IMR-90 (cell line): Measurements from ENCODE around the gene RASSF5. TPM values are rescaled to one million over a fixed set of nuclear protein-coding genes. Genes with fewer than 3 reads are reported as not detected.

Source experiments
- ATAC-seq: fragments of 200-7000 bp; cut with Tn5 transposase; 2 replicates; pipeline ENCODE4 v1.9.1; 2020; ENCODE audit warnings: low read depth, mild to moderate bottlenecking, moderate library complexity
- BruUV-seq: library from RNA; stranded (reverse); fragments of 400-500 nt; replicated peaks from 2 replicates; lab custom pipeline; 2021; lab: Mats Ljungman, UMichigan
- CTCF ChIA-PET: fragments of 300-600 bp; formaldehyde crosslinking; extraction: SDS; loops from one replicate; lab custom pipeline; 2021; ENCODE audit warnings: antibody characterized with exemption; lab: Yijun Ruan, JAX
- POLR2A ChIA-PET: fragments of 300-600 bp; sonication (Branson Sonifier 250); formaldehyde crosslinking; loops from one replicate; lab custom pipeline; 2022; ENCODE audit warnings: antibody characterized with exemption; ENCODE audit not compliant: unreplicated experiment; lab: Charles Lee
- DNase-seq: peaks from one replicate; pipeline ENCODE4 v3.0.0; 2013
- H2AFZ ChIP-seq: replicated peaks from 2 replicates; pipeline ENCODE3; 2013; ENCODE audit warnings: low read length, mild to moderate bottlenecking; ENCODE audit not compliant: poor library complexity
- H2AK5ac ChIP-seq: 2 replicates; pipeline ENCODE4 v1.6.1; 2013; ENCODE audit warnings: low read depth, low read length, inconsistent platforms
- H2AK9ac ChIP-seq: replicated peaks from 2 replicates; pipeline ENCODE3; 2013; ENCODE audit warnings: mild to moderate bottlenecking, low read depth, low read length, moderate library complexity; ENCODE audit not compliant: poor library complexity
- H2BK120ac ChIP-seq: 2 replicates; pipeline ENCODE4 v1.6.1; 2013; ENCODE audit warnings: low read depth, low read length, inconsistent platforms
- H2BK15ac ChIP-seq: 3 replicates; pipeline ENCODE4 v1.6.1; 2013; ENCODE audit warnings: low read depth, low read length, inconsistent platforms
- H2BK20ac ChIP-seq: 2 replicates; pipeline ENCODE4 v1.6.1; 2013; ENCODE audit warnings: low read depth, mild to moderate bottlenecking, inconsistent platforms, low read length, moderate library complexity
- H2BK5ac ChIP-seq: 2 replicates; pipeline ENCODE4 v1.6.1; 2013; ENCODE audit warnings: mild to moderate bottlenecking, low read depth, low read length, inconsistent platforms; ENCODE audit not compliant: poor library complexity, severe bottlenecking
- H3K14ac ChIP-seq: replicated peaks from 2 replicates; pipeline ENCODE4 v1.6.1; 2013; ENCODE audit warnings: low read depth, low read length, inconsistent platforms
- H3K18ac ChIP-seq: 2 replicates; pipeline ENCODE4 v1.6.1; 2013; ENCODE audit warnings: low read depth, low read length, control low read depth
- H3K23ac ChIP-seq: 2 replicates; pipeline ENCODE4 v1.6.1; 2013; ENCODE audit warnings: low read depth, low read length, inconsistent platforms
- H3K27ac ChIP-seq: 2 replicates; pipeline ENCODE4 v1.5.1; 2013; ENCODE audit warnings: mild to moderate bottlenecking, control low read depth, low read length; ENCODE audit not compliant: insufficient read depth
- H3K27me3 ChIP-seq: 2 replicates; pipeline ENCODE4 v1.6.1; 2013; ENCODE audit warnings: low read length; ENCODE audit not compliant: control insufficient read depth, insufficient read depth
- H3K36me3 ChIP-seq: 2 replicates; pipeline ENCODE4 v1.6.1; 2013; ENCODE audit warnings: low read length, mixed read lengths; ENCODE audit not compliant: control insufficient read depth, insufficient read depth
- H3K4ac ChIP-seq: 2 replicates; pipeline ENCODE4 v1.6.1; 2013; ENCODE audit warnings: low read depth, low read length, inconsistent platforms
- H3K4me1 ChIP-seq: 2 replicates; pipeline ENCODE4 v1.6.1; 2013; ENCODE audit warnings: low read length, mixed read lengths; ENCODE audit not compliant: control insufficient read depth, insufficient read depth
- H3K4me2 ChIP-seq: 2 replicates; pipeline ENCODE4 v1.6.1; 2013; ENCODE audit warnings: low read depth, mild to moderate bottlenecking, control low read depth, low read length, moderate library complexity
- H3K4me3 ChIP-seq: 2 replicates; pipeline ENCODE4 v1.5.1; 2013; ENCODE audit warnings: low read depth, mild to moderate bottlenecking, control low read depth, low read length, moderate library complexity; ENCODE audit not compliant: insufficient read depth
- H3K56ac ChIP-seq: 2 replicates; pipeline ENCODE4 v1.6.1; 2013; ENCODE audit warnings: low read length, inconsistent platforms; ENCODE audit not compliant: insufficient read depth; ENCODE audit errors: extremely low read depth
- H3K79me1 ChIP-seq, 2 experiments: 2 replicates each; pipeline ENCODE4 v1.6.1; 2013; ENCODE audit warnings: low read length in 2 of 2, inconsistent platforms in 1 of 2, low read depth in 1 of 2
- H3K9ac ChIP-seq: 2 replicates; pipeline ENCODE4 v1.6.1; 2013; ENCODE audit warnings: low read depth, low read length, control low read depth
- H3K9me1 ChIP-seq: 2 replicates; pipeline ENCODE4 v1.6.1; 2013; ENCODE audit warnings: low read length, inconsistent platforms; ENCODE audit not compliant: insufficient read depth
- H3K9me3 ChIP-seq: 2 replicates; pipeline ENCODE4 v1.6.1; 2013; ENCODE audit warnings: low read length; ENCODE audit not compliant: control insufficient read depth, insufficient read depth
- H4K20me1 ChIP-seq: 2 replicates; pipeline ENCODE4 v1.6.1; 2013; ENCODE audit warnings: low read length, inconsistent platforms; ENCODE audit not compliant: insufficient read depth
- H4K5ac ChIP-seq: 2 replicates; pipeline ENCODE4 v1.6.1; 2013; ENCODE audit warnings: mild to moderate bottlenecking, low read depth, low read length, control low read depth
- H4K8ac ChIP-seq, 2 experiments: 2 replicates each; pipeline ENCODE4 v1.6.1; 2013; ENCODE audit warnings: low read depth in 2 of 2, low read length in 2 of 2, control low read depth in 1 of 2, inconsistent platforms in 1 of 2
- H4K91ac ChIP-seq: 2 replicates; pipeline ENCODE4 v1.6.1; 2013; ENCODE audit warnings: low read depth, low read length, inconsistent platforms; ENCODE audit not compliant: insufficient read depth
- BHLHE40 ChIP-seq: fragments of 150-350 bp; IDR thresholded peaks from 2 replicates; pipeline ENCODE4 v1.6.1; 2016; ENCODE audit warnings: mild to moderate bottlenecking, low read depth, low read length
- CEBPB ChIP-seq: IDR thresholded peaks from 2 replicates; pipeline ENCODE4 v1.6.1; 2012; ENCODE audit warnings: low read depth, low read length, improper control_type of control experiment
- CHD1 ChIP-seq: IDR thresholded peaks from 2 replicates; pipeline ENCODE4 v1.6.1; 2012; ENCODE audit warnings: low read depth, low read length, improper control_type of control experiment
- CTCF ChIP-seq: conservative IDR thresholded peaks from 2 replicates; pipeline ENCODE4 v1.5.1; 2012; ENCODE audit warnings: mild to moderate bottlenecking, low read depth, low read length, improper control_type of control experiment
- ELK1 ChIP-seq: fragments of 150-350 bp; IDR thresholded peaks from 2 replicates; pipeline ENCODE4 v1.6.1; 2016; ENCODE audit warnings: low read depth, mild to moderate bottlenecking, low read length, moderate library complexity, borderline replicate concordance
- FOS ChIP-seq: fragments of 150-350 bp; IDR thresholded peaks from 2 replicates; pipeline ENCODE4 v1.6.1; 2016; ENCODE audit warnings: low read depth, low read length
- MAZ ChIP-seq: IDR thresholded peaks from 2 replicates; pipeline ENCODE4 v1.6.1; 2012; ENCODE audit warnings: low read depth, mild to moderate bottlenecking, low read length, improper control_type of control experiment, moderate library complexity, borderline replicate concordance
- MXI1 ChIP-seq: IDR thresholded peaks from 2 replicates; pipeline ENCODE4 v1.6.1; 2012; ENCODE audit warnings: low read depth, mild to moderate bottlenecking, low read length, moderate library complexity, borderline replicate concordance
- NFE2L2 ChIP-seq: fragments of 150-350 bp; IDR thresholded peaks from 2 replicates; pipeline ENCODE4 v1.6.1; 2016; ENCODE audit warnings: low read depth, mild to moderate bottlenecking, low read length
- POLR2A ChIP-seq: IDR thresholded peaks from 2 replicates; pipeline ENCODE4 v1.6.1; 2012; ENCODE audit warnings: mild to moderate bottlenecking, low read depth, low read length
- RCOR1 ChIP-seq: IDR thresholded peaks from 2 replicates; pipeline ENCODE4 v1.6.1; 2012; ENCODE audit warnings: mild to moderate bottlenecking, low read length, improper control_type of control experiment; ENCODE audit not compliant: insufficient replicate concordance
- RFX5 ChIP-seq: IDR thresholded peaks from 2 replicates; pipeline ENCODE4 v1.8.0; 2012; ENCODE audit warnings: low read depth, mild to moderate bottlenecking, low read length, moderate library complexity
- WGBS, 2 experiments: methylation state at CpG; one replicate each; pipeline versions ENCODE4 v1.1.5 to v1.1.7; 2013; ENCODE audit warnings: missing lambda C conversion rate in 2 of 2; ENCODE audit not compliant: insufficient read length in 1 of 2; ENCODE audit errors: extremely low coverage in 2 of 2; 5-methylcytosine and 5-hydroxymethylcytosine counted together
- dilution Hi-C: fragments of 300-500 bp; cut with HindIII; formaldehyde crosslinking; loops from one replicate; pipeline ENCODE4 v1.14.3; 2018; ENCODE audit warnings: low sequenced_read_pairs; ENCODE audit not compliant: unreplicated experiment
- in situ Hi-C: fragments of 300-500 bp; cut with MboI; formaldehyde crosslinking; loops from 3 replicates; pipeline ENCODE4 v1.14.3; 2019; ENCODE audit warnings: low sequenced_read_pairs, inconsistent platforms, mixed read lengths
- intact Hi-C: fragments of 100-400 bp; cut with micrococcal nuclease; formaldehyde crosslinking; loops from 2 replicates; pipeline ENCODE4 v1.10.0; 2022
- polyA plus RNA-seq, 3 experiments: library from polyadenylated mRNA; depleted of rRNA; stranded (reverse); fragments of >200 nt; gene quantifications; 2 replicates each; pipeline ENCODE4 v1.2.3, GENCODE V29; 2012; ENCODE audit warnings: low replicate concordance in 1 of 3
- total RNA-seq: library from RNA; depleted of rRNA; stranded (reverse); fragments of >200 nt; gene quantifications from 2 replicates; pipeline ENCODE4 v1.2.3, GENCODE V29; 2012
- TF ChIP-seq, protein P1 (sequence below): fragments of 150-350 bp; IDR thresholded peaks from 2 replicates; pipeline ENCODE4 v1.6.1; 2017; ENCODE audit warnings: mild to moderate bottlenecking, antibody characterized with exemption, low read length, low read depth

Gene RASSF5
- total and polyA plus RNA-seq, 2 of the 4 experiments (the other 2 are of a cell fraction), result 0.18 to 1.1 TPM

DNA sequence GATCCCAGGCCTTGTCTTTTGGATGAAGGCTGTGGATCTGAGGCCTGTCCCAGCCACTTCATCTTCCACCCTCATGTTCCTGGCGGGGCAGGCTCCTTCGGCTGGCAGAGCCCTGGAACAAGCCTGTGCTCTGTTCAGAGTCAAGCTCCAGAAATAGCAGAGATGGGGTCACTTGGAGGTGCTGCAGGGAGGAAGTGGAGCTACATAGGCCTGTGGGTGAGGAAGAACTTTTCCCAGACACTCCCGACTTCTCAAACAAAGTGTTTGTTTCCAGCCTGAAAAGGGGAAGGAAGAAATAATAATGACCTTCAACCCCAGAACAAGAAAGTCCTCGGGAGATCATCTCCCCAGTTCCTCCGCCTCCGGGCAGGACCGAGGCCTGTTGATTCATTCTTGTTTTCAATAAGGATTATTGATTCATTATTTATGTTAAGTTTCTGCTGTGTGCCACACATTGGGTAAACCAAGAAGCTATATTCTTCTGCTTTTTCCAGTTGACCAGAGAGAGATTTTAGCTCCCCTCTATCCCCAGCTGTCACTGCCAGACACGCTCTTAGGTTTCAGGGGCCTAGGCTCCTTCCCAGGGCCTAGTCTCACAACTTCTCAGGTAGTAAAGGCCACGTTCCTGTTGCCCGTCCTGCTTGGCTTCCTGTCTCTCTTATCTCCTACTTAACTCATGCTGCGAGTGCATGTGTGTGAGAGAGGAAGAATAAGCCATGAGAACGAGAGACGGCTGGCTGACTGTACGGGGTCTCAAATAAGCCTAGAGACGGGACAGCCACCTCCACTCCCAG is 20.1 kb upstream of the RASSF5 start:
- in situ Hi-C loops, result loop anchor here (5.0 to 10.0 kb wide), 3 partner anchors 95 to 428 kb away; no protein-coding TSS in a partner anchor
- intact Hi-C loops, result no loop called here

More for the DNA sequence above, 20.1 kb upstream of the RASSF5 start:
- DNase-seq (no peak), ATAC-seq (no peak)
- ChIA-PET CTCF (interaction anchor here (0.7 to 1.2 kb wide), 3 partner anchors 8 to 171 kb away, joined by 3 read pairs; no protein-coding TSS in a partner anchor), POLR2A (no interaction called here)
- H3K4me2 ChIP-seq, result no peak overlapping the region
- H3K36me3 ChIP-seq, result peaks cover 37% of the 10 kb centered on the region
- dilution Hi-C loops, result no loop called here
- H3K9ac ChIP-seq, result no peak overlapping the region
- H2AK5ac ChIP-seq, result no peak overlapping the region
- WGBS, 2 experiments, result 93% methylated on average over 2 of the region's 15 CpGs; no CpG with 5 or more reads in 1 of the 2 experiments
- peaks cover 4% of the 10 kb centered on the region for H3K4me1 ChIP-seq
- H3K27ac ChIP-seq, result no peak overlapping the region
- no peak overlapping the region for H3K14ac ChIP-seq
- H3K4ac ChIP-seq, result no peak overlapping the region
- TF ChIP-seq POLR2A, result no peak
- no peak for TF ChIP-seq NFE2L2
- no peak for TF ChIP-seq MXI1
- TF ChIP-seq, protein P1, sequence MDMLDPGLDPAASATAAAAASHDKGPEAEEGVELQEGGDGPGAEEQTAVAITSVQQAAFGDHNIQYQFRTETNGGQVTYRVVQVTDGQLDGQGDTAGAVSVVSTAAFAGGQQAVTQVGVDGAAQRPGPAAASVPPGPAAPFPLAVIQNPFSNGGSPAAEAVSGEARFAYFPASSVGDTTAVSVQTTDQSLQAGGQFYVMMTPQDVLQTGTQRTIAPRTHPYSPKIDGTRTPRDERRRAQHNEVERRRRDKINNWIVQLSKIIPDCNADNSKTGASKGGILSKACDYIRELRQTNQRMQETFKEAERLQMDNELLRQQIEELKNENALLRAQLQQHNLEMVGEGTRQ, result no peak
- no peak for TF ChIP-seq ELK1
- TF ChIP-seq CTCF, result no peak
- no peak for TF ChIP-seq FOS
- TF ChIP-seq RCOR1, result no peak
- TF ChIP-seq CHD1, result no peak
- no peak for TF ChIP-seq MAZ
- TF ChIP-seq RFX5, result no peak
- no peak for TF ChIP-seq CEBPB
- no peak for TF ChIP-seq BHLHE40
- H4K5ac ChIP-seq, result no peak overlapping the region
- H3K27me3 ChIP-seq, result no peaks in the 10 kb centered on the region
- no peak overlapping the region for H4K91ac ChIP-seq
- no peak overlapping the region for H3K56ac ChIP-seq
- H4K8ac ChIP-seq, result no peak overlapping the region
- no peak overlapping the region for H3K18ac ChIP-seq
- no peak overlapping the region for H3K23ac ChIP-seq
- H2AFZ ChIP-seq, result no peak overlapping the region
- no peak overlapping the region for H2BK20ac ChIP-seq
- H2AK9ac ChIP-seq, result no peak overlapping the region
- no peak overlapping the region for H2BK120ac ChIP-seq
- H2BK15ac ChIP-seq, result no peak overlapping the region
- BruUV-seq, result no TSS peak
- H3K4me3 ChIP-seq, result no peak overlapping the region
- H3K79me1 ChIP-seq, result no peaks in the 10 kb centered on the region
- no peaks in the 10 kb centered on the region; the same call in 1 of the 2 replicates for H4K20me1 ChIP-seq
- no peaks in the 10 kb centered on the region for H3K9me3 ChIP-seq
- H3K9me1 ChIP-seq, result no peaks in the 10 kb centered on the region
- H2BK5ac ChIP-seq, result no peak overlapping the region
